Prostate gland (tissue), 2 donors: Measurements from ENCODE around the gene ANKRD13D.

Experiments used
- POLR2A ChIP-seq: fragments of 450-650 bp; IDR thresholded peaks from one replicate; pipeline ENCODE4 v1.6.1; 2016; ENCODE audit warnings: antibody characterized with exemption, mild to moderate bottlenecking
- POLR2AphosphoS5 ChIP-seq: sonication (generic); formaldehyde crosslinking; IDR thresholded peaks from one replicate; pipeline ENCODE4 v1.6.1; 2017; ENCODE audit warnings: antibody characterized with exemption
- TF ChIP-seq, protein P1 (sequence below), 4 experiments: fragments of 200-600 bp in 2 of 4; fragments of 450-650 bp in 2 of 4; sonication (generic) in 2 of 4; IDR thresholded peaks; 1 replicate in 3 of 4; 2 replicates in 1 of 4; pipeline ENCODE4 v1.5.1; 2016 to 2019; ENCODE audit warnings: antibody characterized with exemption in 4 of 4, mild to moderate bottlenecking in 2 of 4, moderate library complexity in 2 of 4

DNA sequence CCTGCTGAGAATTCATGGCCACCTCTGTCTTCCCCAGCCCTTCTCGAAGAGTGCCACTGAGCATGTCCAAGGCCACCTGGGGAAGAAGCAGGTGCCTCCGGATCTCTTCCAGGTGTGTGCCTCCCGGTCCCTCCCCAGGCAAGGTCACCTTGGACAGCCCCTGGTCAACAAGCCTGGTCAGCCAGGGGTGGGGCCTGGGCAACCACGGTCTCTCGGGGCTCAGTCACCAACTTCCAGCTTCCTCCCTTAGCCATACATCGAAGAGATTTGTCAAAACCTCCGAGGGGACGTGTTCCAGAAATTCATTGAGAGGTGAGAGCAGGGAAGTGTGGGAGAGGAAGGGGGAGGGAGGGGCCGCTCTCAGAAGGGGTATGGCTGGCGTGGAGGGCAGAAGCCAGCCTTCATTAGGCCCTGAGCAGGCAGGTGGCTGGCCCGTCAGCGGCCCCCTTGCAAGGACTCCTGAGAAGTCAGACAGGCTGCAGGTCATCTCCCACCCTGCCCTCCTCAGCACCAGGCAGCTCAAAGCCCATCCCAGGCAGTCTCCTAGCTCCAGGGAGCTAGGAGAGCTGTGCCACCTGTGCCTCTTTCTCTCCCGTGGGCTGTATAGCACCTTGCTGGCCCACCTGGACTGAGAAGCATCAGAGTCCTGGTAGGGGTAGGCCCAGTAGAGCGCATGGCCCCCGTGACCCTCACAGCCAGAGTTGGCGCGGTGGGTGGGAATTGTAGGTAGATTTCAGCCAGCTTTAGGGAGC, 9.3 kb upstream of the ANKRD13D start:
- TF ChIP-seq, protein P1, sequence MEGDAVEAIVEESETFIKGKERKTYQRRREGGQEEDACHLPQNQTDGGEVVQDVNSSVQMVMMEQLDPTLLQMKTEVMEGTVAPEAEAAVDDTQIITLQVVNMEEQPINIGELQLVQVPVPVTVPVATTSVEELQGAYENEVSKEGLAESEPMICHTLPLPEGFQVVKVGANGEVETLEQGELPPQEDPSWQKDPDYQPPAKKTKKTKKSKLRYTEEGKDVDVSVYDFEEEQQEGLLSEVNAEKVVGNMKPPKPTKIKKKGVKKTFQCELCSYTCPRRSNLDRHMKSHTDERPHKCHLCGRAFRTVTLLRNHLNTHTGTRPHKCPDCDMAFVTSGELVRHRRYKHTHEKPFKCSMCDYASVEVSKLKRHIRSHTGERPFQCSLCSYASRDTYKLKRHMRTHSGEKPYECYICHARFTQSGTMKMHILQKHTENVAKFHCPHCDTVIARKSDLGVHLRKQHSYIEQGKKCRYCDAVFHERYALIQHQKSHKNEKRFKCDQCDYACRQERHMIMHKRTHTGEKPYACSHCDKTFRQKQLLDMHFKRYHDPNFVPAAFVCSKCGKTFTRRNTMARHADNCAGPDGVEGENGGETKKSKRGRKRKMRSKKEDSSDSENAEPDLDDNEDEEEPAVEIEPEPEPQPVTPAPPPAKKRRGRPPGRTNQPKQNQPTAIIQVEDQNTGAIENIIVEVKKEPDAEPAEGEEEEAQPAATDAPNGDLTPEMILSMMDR (IDR thresholded peaks at IDR 0.05) = no peak
- no peak for TF ChIP-seq POLR2A
- no peak for TF ChIP-seq POLR2AphosphoS5
